HG03571 (cell line): ENCODE data around the gene CPNE5.

Source experiments
- ATAC-seq: cut with Tn5 transposase; IDR thresholded peaks from one replicate; pipeline ENCODE4 v1.9.1; 2021; ENCODE audit not compliant: unreplicated experiment

CPNE5 gene

GRCh38 chr6:36793913-36794712 is 45.1 kb downstream of the CPNE5 start:
- ATAC-seq = no peak

GRCh38 chr6:36793296-36793912 is 45.8 kb downstream of the CPNE5 start:
- no peak for ATAC-seq

- no peak for ATAC-seq
Measured at GRCh38 chr6:36791521-36792135, 47.6 kb downstream of the CPNE5 start.

- no peak for ATAC-seq
Measured at GRCh38 chr6:36791085-36791484, 48.2 kb downstream of the CPNE5 start.

- no peak for ATAC-seq
Measured at GRCh38 chr6:36788768-36789167, 50.5 kb downstream of the CPNE5 start.

GRCh38 chr6:36788186-36788585 is 51.1 kb downstream of the CPNE5 start:
- no peak for ATAC-seq

- no peak for ATAC-seq
Measured at GRCh38 chr6:36787210-36787609, 52.0 kb downstream of the CPNE5 start.

GRCh38 chr6:36786055-36786675 is 53.1 kb downstream of the CPNE5 start:
- no peak for ATAC-seq

GRCh38 chr6:36784376-36784636 is 54.9 kb downstream of the CPNE5 start:
- no peak for ATAC-seq

- ATAC-seq = no peak
Measured at GRCh38 chr6:36783603-36784375, 55.5 kb downstream of the CPNE5 start.

- peak; percentile 51 for ATAC-seq
Measured at GRCh38 chr6:36781669-36782068, 57.6 kb downstream of the CPNE5 start.

GRCh38 chr6:36780442-36781177 is 58.6 kb downstream of the CPNE5 start:
- no peak for ATAC-seq

GRCh38 chr6:36779227-36779626 is 60.0 kb downstream of the CPNE5 start:
- ATAC-seq = no peak

GRCh38 chr6:36777801-36778200 is 61.4 kb downstream of the CPNE5 start:
- ATAC-seq = no peak

GRCh38 chr6:36776167-36776566 is 63.1 kb downstream of the CPNE5 start:
- no peak for ATAC-seq

GRCh38 chr6:36774331-36774730 is 64.9 kb downstream of the CPNE5 start:
- ATAC-seq = no peak

GRCh38 chr6:36772397-36772796 is 66.8 kb downstream of the CPNE5 start:
- ATAC-seq = no peak

- ATAC-seq = no peak
Measured at GRCh38 chr6:36771145-36771544, 68.1 kb downstream of the CPNE5 start.

GRCh38 chr6:36769676-36770499 is 69.4 kb downstream of the CPNE5 start:
- no peak for ATAC-seq

- ATAC-seq = no peak
Measured at GRCh38 chr6:36769183-36769675, 70.0 kb downstream of the CPNE5 start.
